Frontal cortex (tissue), 4 donors: ENCODE measurements around the gene CLNS1A. TPM values are rescaled to one million over a fixed set of nuclear protein-coding genes. Genes with fewer than 3 reads are reported as not detected.
"Not testable (repeated sequence)": the region's sequence is repeated elsewhere in the genome, so short reads cannot be mapped to it uniquely, and the experiment has no call there.

Experiments used
- DNase-seq, 2 donors: peaks; one replicate each; pipeline ENCODE4 v3.0.0; 2012; ENCODE audit warnings: low spot score in 2 of 2
- FAIRE-seq: peaks from 2 replicates; lab custom pipeline; 2012; peaks lifted over from hg19 to GRCh38; lab: Jason Lieb, UNC
- total RNA-seq: library from RNA; depleted of rRNA; stranded (reverse); fragments of >200 nt; gene quantifications from one replicate; pipeline ENCODE4 v1.2.3, GENCODE V29; 2014
- donor health status: control.
- donor health status: control.
- donor health status: control.

The CLNS1A gene
- total RNA-seq, 1 donor from 2014 or later: 220 TPM

DNA sequence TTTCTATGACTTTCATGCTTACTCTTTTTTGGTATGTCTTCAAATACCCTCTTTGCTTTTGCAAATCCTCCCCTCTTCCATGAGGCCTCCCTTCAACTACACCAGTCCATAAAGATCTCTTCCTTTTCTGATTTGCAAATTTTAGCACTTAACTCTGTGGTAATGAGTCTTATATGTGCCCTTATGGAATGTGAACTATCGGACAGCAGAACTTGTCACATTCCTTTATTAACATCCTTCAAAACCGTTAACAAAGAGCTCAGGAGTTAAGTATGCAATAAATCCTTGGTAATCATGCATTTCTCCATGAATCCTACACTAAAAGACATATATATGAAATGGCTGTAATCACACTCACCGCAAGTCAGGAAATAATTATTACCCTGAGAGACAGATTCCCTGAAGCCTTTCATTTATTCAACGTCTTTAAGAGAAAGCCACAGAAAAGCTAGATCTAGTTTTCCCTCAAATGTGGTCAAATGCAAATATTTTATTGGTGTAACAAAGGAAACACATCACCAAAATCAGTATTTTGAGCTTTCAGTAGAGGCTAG lies 7.4 kb downstream of the CLNS1A start:
- DNase-seq (no peak), FAIRE-seq (no peak)

DNA sequence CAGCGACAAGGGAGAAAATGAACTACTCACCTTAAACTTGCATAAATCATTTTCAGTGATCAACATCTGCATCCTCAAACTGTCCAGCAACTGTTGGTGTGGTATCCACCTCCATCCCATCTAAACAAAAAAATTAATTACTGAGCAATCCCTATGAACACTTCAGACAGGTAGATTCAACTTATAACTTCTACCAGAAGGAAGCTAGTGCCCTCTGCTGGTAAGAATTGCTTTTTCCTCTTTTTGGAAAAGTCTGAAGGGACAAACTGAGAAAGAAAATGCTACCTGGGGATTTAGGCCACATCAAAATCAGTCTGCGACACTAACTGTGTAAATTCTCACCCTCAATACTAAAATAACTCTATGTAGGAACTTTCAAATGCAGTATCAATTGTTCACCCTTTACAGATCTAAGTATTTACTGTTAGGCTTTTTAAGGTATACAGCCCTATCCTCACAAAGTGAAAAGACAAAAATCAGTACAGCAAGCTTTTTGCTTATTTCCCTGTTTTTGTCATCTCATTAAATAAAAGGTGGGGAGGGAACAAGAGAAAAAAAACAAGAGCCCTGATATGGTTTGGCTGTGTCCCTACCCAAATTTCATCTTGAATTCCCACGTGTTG lies 17.9 kb downstream of the CLNS1A start:
- FAIRE-seq: no peak
- DNase-seq: no peak

DNA sequence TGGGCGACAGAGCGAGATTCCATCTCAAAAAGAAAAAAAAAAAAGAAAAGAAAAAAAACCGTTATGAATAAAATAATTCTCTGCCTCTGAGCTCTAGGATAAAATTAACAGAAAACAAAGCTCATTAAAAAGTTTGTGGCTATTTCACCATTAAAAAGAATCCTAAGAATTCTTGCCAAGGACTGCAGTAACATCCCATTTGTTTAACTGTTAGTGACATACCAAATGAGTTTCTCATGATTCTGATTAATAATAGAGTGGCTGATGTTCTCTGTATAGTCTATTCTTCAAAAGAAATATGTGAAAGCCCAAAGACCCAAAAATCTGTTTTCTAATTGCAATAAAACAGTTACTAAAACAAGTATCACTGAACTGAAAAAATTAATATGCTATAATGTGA lies 19.7 kb downstream of the CLNS1A start:
- DNase-seq: no peak
- no peak for FAIRE-seq

DNA sequence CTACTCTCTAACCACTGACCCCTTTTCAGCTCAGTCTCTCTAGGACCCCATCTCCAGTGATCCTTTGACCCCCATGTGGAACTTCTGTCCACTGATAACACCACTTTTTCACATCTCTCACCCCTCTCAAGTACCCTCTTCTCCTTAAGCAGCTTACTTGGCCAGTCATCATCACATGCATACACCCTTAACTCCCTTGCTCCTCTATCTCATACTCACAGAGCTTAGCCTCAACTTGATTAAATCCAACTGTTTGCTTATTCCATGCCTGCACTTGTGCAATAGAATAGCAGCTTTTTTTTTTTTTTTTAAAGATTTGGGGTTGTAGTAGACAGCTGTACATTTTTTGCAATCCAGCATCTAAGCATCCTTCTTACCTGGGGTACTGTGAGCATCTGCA lies 25.7 kb downstream of the CLNS1A start:
- DNase-seq: no peak
- FAIRE-seq: no peak

DNA sequence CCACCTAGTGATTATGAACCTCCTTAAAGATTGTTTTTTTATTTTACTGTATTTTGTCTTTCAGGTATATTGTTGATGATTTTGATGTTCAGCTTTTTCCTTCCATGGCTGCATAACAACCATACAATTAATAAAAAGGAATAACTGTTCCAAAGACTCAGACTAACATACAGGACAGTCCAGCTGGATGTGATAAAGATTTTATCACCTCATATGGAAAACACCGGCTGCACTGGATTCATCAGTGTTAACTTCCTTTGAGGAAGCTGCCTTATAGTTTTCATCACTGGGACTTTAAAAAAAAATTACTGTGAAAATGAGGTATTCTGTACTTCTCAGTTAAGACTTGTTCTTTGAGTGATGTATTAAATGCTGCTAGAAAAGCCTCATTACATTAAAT lies 28.4 kb downstream of the CLNS1A start:
- DNase-seq (no peak), FAIRE-seq (no peak)

DNA sequence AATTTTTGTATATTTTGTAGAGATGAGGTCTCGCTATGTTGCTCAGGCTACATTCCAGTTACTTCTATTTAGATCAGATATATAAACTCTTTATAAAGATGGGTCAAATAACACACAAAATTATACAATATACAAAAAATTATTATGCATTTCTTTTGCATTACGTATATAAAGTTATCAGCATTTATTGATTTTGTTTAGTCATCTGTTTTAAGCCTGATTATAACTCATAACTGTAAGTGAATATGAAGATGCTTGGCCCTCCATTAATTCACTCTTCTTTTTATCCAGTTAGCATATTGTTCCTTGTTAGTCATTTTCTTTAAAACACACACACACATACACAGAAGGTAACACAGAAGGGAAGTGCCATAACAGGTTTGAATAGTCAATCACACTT lies 33.3 kb downstream of the CLNS1A start:
- FAIRE-seq: no peak

DNA sequence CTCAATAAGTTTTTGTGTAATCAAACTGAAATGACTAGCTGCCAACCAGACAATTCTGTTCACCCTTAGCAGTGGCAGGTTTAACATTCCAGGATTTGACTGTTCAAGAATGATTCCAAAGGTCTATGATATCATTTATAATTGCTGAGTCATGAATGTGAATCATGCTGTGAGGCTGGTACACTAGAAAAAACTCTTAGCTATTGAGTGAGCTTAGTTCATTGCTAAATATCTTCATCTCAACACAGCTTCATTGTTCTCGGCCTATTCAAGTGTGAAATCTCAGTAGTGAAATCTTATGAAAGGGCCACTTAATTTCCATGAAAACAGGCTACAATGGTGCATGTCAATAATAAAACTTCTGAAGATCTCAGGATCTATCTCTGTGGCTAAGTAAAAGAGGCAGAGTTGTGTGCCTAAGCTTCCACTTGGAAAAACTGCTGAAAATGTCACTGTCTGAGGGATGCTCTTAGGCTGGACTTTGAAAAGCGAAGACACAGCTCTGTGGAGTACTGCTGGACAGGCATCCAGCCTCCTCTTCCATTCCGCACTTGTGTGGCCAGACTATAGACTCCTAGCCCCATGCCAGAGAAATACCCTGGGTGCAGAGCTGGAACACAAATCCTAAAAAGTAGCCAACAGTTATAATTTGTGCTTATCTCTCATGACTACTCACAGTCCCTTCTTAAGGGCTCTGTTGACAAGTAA lies 35.1 kb downstream of the CLNS1A start:
- DNase-seq (peak in 1 of 2 donors; percentile 15), FAIRE-seq (no peak)

More for the DNA sequence above, 33.3 kb downstream of the CLNS1A start:
- DNase-seq: no peak

DNA sequence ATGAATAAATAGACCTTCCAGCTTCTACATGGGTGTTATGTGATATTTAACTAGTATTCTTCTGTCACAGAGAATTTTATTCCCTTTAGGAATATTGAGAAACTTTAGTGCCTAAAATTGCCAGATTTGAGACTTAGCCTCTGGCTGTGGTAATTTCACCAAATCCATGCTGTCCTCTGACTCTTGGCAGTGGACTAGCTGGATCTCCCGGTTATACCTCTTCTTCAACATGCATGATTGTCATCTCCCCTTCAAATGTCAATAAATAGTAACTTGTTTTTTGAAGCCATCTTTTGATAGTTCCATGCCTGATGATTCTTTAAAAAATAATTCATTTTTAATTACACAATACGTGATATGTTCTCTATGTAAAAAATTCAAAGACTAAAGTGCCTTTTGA lies 39.4 kb downstream of the CLNS1A start:
- no peak for FAIRE-seq
- DNase-seq: no peak

DNA sequence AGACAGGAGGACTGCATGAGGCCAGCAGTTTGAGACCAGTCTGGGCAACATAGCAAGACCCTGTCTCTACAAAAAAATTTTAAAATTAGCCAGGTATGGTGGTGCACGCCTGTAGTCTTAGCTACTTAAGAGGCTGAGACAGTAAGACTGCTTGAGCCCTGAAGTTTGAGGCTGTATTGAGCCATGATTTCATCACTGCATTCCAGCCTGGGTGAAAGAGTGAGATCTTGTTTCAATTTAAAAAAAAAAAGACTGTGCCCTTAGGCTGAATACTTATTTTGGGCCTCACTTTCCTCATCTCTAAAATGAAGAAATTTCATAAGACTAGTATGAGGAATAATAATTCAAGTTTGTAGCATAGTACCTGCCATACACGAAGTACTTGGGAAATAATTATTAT lies 41.0 kb downstream of the CLNS1A start:
- DNase-seq (no peak), FAIRE-seq (no peak)

DNA sequence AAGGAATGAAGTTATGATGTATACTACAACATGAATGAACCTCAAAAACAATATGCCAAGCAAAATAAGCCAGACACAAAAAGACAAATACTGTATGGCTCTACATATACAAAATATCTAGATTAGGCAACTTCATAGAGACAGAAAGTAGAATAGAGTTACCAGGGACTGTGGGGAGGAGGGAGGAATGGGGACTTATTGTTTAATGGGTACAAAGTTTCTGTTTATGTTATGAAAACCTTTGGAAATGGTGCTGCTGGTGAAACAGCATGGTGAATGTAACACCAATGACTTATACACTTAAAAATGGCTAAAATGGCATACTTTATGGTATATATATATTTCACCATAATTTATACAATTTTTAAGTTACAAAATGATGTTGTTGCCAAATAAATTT lies 43.7 kb downstream of the CLNS1A start:
- FAIRE-seq (no peak), DNase-seq (no peak)

DNA sequence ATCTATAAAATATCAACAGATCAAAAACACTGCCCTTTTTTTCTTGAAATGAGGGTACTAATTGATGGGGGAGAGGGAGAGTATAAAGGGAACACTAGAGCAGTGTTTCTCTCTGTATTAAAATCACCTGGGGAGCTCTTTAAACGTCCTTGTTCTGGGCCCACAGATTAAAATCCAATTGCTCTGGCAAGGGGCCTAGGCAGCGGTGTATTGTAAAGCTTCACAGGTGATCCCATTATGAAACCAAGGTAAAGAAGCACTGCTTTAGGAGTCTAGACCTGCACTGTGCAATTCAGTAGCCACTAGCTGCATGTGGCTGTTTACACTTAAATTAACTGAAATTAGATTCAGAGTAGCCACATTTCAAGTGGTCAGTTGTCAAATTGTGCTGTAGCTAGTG lies 44.9 kb downstream of the CLNS1A start:
- DNase-seq (no peak), FAIRE-seq (no peak)

DNA sequence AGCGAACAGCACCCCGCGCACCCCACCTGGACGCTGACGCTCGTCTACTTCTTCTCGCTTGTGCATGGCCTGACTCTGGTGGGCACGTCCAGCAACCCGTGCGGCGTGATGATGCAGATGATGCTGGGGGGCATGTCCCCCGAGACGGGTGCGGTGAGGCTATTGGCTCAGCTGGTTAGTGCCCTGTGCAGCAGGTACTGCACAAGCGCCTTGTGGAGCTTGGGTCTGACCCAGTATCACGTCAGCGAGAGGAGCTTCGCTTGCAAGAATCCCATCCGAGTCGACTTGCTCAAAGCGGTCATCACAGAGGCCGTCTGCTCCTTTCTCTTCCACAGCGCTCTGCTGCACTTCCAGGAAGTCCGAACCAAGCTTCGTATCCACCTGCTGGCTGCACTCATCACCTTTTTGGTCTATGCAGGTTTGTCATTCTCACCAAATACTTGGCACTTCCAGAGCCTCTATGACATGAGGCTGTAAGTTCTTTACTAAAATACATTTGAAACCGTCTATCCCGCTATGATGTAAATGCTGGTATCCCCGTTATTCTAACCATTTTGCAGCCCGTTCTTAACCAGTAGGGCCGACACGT lies 47.3 kb downstream of the CLNS1A start:
- DNase-seq: peak; percentile 33 to 38
- FAIRE-seq: no peak

DNA sequence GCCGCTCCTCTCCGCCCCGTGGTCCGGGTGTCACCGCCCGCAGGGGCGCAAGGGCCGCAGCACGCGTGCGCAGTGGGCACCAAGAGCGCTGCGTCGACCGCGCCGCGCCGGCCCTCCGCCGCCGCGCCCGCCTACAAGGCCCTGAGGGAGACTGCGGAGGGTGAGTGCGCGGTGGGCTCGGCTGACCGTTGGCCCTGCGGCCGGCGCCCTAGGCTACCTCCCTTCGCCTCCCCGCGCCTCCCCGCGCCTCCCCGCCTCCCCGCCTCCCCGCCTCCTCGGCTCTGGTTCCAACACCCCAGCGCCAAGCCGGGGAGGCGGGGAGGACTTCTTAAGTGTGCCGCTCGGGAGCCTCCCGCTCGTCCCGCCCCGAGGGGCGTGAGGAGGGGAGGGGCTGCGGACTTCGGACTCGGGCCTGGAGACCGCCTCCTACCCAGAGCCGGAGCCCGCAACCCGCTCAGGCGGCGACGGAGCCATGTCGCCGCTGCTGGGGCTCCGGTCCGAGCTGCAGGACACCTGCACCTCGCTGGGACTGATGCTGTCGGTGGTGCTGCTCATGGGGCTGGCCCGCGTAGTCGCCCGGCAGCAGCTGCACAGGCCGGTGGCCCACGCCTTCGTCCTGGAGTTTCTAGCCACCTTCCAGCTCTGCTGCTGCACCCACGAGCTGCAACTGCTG lies 47.9 kb downstream of the CLNS1A start, which contains the start of gene AQP11:
AQP11 (plus strand) TSS at position 433 of the 673 bp plus-strand sequence; CDS start at position 473, 40 bp downstream.
- peak; percentile 77 to 85 for DNase-seq
- FAIRE-seq: no peak

DNA sequence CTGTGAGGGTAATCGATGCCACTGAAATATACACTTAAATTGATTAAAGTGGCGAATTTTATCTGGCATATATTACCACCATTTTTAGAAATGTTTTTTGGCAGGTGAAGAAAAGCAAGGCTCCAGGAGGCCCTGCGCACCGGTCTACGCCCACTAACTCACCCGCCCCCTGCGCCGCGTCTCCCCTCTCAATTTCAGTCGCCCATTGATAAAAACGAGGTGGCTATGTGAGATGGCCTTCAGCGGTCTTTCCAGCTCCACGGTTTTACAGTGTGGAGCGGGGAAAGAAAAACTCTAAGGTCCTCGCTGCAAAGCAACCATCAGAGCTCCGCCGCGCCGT lies 48.4 kb downstream of the CLNS1A start:
- no peak for FAIRE-seq

DNA sequence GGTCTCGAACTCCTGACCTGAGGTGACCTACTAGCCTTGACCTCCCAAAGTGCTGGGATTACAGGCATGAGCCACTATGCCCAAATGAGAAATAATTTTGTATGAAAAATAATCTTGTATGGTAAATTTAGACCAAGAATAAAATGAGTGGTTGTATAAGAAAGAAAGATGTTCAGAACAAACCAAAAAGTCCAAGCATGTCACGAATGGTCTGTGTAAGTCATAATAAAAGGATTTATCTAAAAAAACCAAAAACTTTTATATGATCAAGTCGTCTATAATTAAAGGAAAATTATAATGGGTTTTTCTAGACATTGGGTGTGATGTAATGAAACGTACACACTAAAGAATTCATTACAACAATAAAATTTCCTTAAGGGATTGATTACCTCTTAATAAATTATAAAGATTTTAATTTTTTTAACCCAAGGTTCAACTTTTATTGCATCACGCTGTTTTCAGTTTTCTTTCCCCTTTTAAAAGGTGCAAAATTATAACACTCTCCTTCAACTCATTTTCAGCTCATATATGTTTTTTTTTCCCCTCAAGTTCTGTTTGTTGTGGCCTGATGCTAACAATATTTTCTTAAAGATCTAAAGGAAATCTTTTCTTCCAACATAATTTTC lies 56.8 kb downstream of the CLNS1A start:
- DNase-seq: no peak
- FAIRE-seq: no peak

More for the DNA sequence above, 48.4 kb downstream of the CLNS1A start:
- no peak for DNase-seq

DNA sequence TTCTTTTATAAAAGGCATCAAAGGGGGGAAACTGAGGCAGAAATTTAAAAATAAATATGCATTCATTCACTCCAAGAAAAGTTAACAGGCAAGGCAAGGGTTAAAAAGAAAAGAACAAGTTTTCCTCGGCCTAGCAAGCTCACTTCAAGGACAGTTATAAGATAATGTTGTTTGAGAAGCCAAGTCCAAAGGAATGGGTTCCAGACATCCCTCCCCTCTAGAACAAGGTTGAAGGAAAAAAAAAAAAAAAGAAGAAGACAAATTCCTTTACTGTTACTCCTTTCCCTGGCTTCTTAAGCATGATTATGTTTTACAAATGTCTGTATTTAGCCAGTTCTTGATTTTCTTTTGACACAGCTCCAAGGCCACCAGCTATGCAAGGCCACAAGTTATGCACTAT lies 62.2 kb downstream of the CLNS1A start:
- FAIRE-seq, DNase-seq: not testable (repeated sequence)

DNA sequence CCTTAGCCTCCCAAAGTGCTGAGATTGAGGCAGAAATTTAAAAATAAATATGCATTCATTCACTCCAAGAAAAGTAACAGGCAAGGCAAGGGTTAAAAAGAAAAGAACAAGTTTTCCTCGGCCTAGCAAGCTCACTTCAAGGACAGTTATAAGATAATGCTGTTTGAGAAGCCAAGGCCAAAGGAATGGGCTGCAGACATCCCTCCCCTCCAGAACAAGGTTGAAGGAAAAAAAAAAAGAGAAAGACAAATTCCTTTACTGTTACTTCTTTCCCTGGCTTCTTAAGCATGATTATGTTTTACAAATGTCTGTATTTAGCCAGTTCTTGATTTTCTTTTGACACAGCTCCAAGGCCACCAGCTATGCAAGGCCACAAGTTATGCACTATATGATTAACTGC lies 66.7 kb downstream of the CLNS1A start:
- DNase-seq: not testable (repeated sequence)

DNA sequence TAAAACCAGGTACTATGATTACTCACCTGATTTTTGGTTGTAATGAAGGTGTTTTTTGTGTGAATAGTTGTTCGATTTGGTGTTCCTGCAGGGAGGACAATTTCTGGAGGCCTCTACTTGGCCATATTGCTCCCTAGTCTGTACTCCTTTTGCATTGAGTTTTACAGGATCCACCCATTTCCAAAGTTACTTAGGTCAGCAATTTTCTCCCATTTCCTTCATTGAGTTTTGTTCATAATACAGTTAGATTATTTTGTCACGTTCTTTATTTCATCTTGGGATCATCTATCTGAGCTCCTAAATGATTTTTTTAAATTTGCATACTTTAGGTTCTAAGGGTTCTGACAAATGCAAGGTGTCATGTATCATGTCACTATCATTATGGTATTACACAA lies 67.9 kb downstream of the CLNS1A start:
- no peak for FAIRE-seq

More for the DNA sequence above, 66.7 kb downstream of the CLNS1A start:
- not testable (repeated sequence) for FAIRE-seq

DNA sequence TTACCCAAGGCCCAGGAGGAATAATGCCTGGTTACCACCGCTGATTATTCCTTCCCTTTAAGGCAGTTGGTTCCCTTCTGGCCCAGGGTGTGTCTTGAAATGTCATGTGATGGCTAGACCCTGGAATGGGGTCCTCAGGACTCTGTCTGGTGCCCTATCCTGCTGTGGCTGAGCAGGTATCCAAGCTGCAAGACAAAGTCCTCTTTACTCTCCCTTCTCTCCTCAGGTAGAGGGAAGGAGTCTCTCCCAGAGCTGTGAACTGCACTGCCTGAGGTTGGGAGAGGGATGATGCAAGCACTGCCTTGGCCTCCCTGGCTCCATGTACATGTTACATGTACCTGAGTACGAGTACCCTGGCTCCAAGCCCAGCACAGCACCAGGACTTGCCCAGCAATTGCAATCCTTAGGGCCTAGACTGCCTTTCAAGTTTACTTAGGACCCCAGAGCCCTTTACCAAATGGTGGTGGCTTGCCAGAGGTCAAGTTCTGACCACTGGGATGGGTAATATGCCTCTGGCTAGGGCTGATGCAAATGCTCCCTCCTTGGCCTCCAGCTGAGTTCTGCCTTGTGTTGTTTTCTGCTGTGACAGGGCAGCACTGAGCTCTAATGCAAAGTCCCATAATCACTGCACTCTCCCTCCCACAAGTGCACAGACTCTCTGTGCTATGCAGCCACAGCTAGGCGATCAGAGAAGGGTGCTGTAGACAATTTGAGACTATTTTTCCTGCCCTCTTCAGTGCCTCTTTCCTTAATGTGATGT lies 68.5 kb downstream of the CLNS1A start:
- DNase-seq: no peak
- FAIRE-seq: no peak

More for the DNA sequence above, 67.9 kb downstream of the CLNS1A start:
- DNase-seq: no peak
